Gastrocnemius medialis (tissue), 4 donors: Measurements from ENCODE around the gene ARHGEF37.
A peak's percentile ranks its signal among the peaks of the same experiment; 100 is the strongest.
"Not testable (repeated sequence)": the region's sequence is repeated elsewhere in the genome, so short reads cannot be mapped to it uniquely, and the experiment has no call there.

Experiments used
- CTCF ChIP-seq, 5 experiments: fragments of 450-650 bp in 3 of 5; fragments of 200-600 bp in 2 of 5; sonication (generic) in 2 of 5; IDR thresholded peaks in 4 of 5; conservative IDR thresholded peaks in 1 of 5; 1 replicate in 4 of 5; 2 replicates in 1 of 5; pipeline ENCODE4 v1.5.1; 2016 to 2019; ENCODE audit warnings: antibody characterized with exemption in 5 of 5, mild to moderate bottlenecking in 3 of 5, moderate library complexity in 3 of 5
- POLR2A ChIP-seq, 2 donors: fragments of 450-650 bp; IDR thresholded peaks; one replicate each; pipeline ENCODE4 v1.6.1; 2017; ENCODE audit warnings: antibody characterized with exemption in 2 of 2, mild to moderate bottlenecking in 2 of 2, moderate library complexity in 2 of 2

- TF ChIP-seq CTCF (IDR thresholded peaks at IDR 0.05 in 4 of 5, conservative IDR thresholded peaks at IDR 0.05 in 1 of 5), result peak; percentile 62 to 84 (median 70)
- not testable (repeated sequence) for TF ChIP-seq POLR2A (IDR thresholded peaks at IDR 0.05)
Observed at GRCh38 chr5:149564542-149565140, 16.7 kb upstream of the ARHGEF37 start.
